GM06990 (cell line): ENCODE results near the gene ANKRD39.
A peak's percentile ranks its signal among the peaks of the same experiment; 100 is the strongest.
"Not testable (repeated sequence)": the region's sequence is repeated elsewhere in the genome, so short reads cannot be mapped to it uniquely, and the experiment has no call there.

Source experiments
- DNase-seq: peaks from one replicate; pipeline ENCODE4 v3.0.0-alpha.2; 2011; ENCODE audit not compliant: insufficient read length; ENCODE audit errors: extremely low read depth
- H3K27me3 ChIP-seq: replicated peaks from 2 replicates; pipeline ENCODE4 v1.6.0; 2011; ENCODE audit warnings: low read length; ENCODE audit not compliant: control insufficient read depth, insufficient read depth
- H3K36me3 ChIP-seq: 2 replicates; pipeline ENCODE4 v1.5.1; 2011; ENCODE audit warnings: low read length; ENCODE audit not compliant: control insufficient read depth, insufficient read depth
- H3K4me3 ChIP-seq: replicated peaks from 2 replicates; pipeline ENCODE4 v1.5.1; 2011; ENCODE audit warnings: low read depth, mild to moderate bottlenecking, control low read depth, low read length
- TF ChIP-seq, protein P1 (sequence below): IDR thresholded peaks from 2 replicates; pipeline ENCODE4 v1.5.1; 2011; ENCODE audit warnings: low read length, control low read depth, mild to moderate bottlenecking, inconsistent platforms; ENCODE audit not compliant: insufficient read depth, poor library complexity, severe bottlenecking

ANKRD39 gene

DNA sequence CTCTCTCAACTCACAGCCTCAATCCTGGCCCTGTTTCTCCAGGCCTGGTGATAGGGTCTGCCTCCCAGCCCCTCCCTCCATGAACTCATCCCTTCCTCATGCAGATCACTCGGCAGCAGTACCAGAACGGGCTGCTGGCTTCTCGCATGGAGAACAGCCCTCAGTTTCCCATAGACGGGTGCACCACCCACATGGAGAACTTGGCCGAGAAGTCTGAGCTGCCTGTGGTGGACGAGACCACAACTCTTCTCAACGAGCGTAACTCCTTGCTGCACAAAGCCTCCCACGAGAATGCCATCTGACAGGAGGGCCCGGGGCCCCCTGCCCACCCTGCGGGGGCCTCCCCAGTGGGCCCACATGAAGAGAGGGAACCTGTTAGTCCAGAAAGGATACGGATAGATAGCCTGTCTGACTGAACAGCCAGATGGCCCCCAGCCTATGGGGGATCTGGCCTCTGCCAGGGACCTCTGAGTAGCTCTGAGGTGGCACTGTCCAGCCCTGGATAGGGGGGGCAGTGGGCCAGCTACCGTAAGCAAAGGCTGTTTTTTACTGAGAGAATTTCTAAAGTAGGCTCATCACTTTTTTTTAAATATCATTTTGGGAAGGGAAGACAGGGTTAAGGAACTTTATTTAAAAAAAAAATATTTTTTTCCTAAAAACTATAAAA is 48.5 kb downstream of the ANKRD39 start:
- no peak for DNase-seq
- Histone ChIP-seq H3K27me3 (no peaks in the 10 kb centered on the region), H3K36me3 (peaks cover 5% of the 10 kb centered on the region), H3K4me3 (no peak overlapping the region)
- TF ChIP-seq, protein P1, sequence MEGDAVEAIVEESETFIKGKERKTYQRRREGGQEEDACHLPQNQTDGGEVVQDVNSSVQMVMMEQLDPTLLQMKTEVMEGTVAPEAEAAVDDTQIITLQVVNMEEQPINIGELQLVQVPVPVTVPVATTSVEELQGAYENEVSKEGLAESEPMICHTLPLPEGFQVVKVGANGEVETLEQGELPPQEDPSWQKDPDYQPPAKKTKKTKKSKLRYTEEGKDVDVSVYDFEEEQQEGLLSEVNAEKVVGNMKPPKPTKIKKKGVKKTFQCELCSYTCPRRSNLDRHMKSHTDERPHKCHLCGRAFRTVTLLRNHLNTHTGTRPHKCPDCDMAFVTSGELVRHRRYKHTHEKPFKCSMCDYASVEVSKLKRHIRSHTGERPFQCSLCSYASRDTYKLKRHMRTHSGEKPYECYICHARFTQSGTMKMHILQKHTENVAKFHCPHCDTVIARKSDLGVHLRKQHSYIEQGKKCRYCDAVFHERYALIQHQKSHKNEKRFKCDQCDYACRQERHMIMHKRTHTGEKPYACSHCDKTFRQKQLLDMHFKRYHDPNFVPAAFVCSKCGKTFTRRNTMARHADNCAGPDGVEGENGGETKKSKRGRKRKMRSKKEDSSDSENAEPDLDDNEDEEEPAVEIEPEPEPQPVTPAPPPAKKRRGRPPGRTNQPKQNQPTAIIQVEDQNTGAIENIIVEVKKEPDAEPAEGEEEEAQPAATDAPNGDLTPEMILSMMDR, result no peak

DNA sequence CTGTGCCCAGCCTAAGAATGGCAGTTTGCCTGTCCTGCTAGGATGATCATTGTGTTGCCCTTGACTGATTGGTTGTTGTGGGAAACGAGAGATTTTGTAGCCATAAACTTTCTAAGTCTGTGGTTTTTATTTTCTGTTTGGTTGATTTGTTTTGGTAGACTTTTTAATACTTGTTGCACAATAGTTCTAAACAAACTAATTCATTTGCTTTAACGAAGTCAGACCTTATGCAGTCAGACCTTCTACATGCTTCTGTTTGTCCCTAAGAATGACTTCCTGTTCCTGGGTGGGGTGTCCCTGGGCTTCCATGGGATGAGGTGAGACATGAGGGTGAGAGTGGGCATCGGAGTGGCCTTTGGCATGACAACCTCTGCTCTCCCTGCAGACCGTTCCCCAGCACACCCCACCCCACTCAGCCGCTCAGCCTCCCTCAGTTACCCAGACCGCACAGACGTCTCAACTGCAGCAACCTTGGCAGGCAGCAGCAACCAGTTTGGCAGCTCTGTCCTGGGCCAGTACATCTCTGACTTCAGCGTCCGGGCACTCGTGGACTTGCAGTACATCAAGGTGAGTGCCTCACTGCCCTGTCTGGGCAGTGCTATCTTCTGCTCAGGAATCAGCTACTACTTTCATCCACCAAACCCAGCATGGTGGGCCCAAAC is 49.5 kb downstream of the ANKRD39 start:
- TF ChIP-seq, protein P1, result no peak
- no peaks in the 10 kb centered on the region for H3K27me3 ChIP-seq
- H3K36me3 ChIP-seq, result peaks cover 5% of the 10 kb centered on the region
- no peak overlapping the region for H3K4me3 ChIP-seq
- DNase-seq, result no peak

DNA sequence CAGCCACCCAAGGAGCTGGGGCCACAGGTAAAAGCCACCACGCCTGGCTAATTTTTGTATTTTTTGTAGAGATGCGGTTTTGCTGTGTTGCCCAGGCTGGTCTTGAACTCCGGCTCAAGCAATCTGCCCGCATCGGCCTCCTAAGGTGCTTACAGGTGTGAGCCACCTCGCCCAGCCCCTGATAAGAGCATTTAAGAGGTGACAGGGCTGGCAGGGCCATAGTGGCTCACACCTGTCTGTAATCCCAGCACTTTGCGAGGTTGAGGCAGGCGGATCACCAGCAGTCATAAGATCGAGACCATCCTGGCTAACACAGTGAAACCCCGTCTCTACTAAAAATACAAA is 50.7 kb downstream of the ANKRD39 start:
- TF ChIP-seq, protein P1, result no peak
- Histone ChIP-seq H3K36me3 (peaks cover 5% of the 10 kb centered on the region), H3K27me3 (no peaks in the 10 kb centered on the region), H3K4me3 (no peak overlapping the region)
- no peak for DNase-seq

DNA sequence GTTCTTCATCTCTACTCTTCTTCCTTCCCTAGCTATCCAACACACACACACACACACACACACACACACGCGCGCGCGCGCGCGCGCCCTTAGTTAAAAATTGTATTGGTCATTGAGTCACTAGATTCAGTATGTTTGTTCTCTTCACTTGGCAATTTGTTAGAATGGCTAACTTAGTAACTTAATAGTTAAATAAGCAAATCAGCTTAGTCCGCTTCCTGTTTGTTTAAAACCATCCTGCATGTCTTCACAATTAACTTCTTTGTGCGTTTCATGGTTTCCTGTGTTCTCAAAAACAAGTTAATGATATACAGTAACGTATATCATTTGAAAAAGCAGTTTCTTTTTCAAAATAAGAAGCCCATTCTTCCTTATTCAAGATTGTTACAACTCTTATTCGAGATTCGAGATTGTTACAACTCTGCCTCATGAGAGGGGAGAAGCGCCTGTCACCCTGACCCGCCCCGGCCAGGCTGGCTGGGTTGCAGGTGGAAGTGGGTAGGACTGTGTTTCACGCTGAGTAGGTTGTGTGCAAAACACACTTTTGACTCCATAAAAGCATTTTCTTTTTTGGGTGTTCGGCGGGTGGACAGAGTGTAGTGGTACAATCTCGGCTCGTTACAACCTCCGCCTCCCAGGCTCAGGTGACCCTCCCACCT is 51.2 kb downstream of the ANKRD39 start:
- DNase-seq, result peak; percentile 37
- H3K4me3 ChIP-seq, result no peak overlapping the region
- no peaks in the 10 kb centered on the region for H3K27me3 ChIP-seq
- TF ChIP-seq, protein P1, result no peak
- H3K36me3 ChIP-seq, result peaks cover 5% of the 10 kb centered on the region

DNA sequence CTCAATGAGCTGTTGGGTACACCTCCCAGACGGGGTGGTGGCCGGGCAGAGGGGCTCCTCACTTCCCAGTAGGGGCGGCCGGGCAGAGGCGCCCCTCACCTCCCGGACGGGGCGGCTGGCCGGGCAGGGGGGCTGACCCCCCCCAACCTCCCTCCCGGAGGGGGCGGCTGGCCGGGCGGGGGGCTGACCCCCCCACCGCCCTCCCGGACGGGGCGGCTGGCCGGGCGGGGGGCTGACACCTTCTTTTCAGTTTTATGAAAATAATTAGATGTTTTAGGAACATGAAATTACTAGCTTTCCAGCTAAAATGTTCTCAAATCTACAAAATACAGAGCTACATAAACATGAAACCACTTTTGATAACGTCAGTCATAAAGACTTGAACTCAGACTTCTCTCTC is 51.9 kb downstream of the ANKRD39 start:
- DNase-seq, H3K4me3 ChIP-seq, H3K27me3 ChIP-seq, H3K36me3 ChIP-seq: not testable (repeated sequence)

DNA sequence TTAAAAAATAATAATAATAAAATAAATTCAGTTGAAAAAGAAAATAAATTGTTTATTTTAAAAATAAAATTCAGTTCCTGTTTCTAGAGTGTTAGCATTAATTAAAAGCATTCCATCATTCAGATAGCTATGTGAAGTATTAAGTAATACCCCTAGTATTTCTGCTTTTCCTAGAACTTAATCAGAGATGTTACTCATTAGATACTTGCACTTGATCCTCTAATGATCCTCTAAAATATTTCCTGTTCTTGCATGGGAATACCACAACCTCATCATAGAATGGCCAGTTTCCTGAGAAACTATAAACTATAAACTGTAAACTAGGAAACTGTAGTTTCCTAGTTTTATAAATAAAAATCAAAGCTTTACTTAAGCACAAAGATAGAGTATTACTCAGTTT is 52.8 kb downstream of the ANKRD39 start:
- Histone ChIP-seq H3K4me3 (no peak overlapping the region), H3K27me3 (no peaks in the 10 kb centered on the region), H3K36me3 (peaks cover 3% of the 10 kb centered on the region)
- no peak for DNase-seq
- TF ChIP-seq, protein P1, result no peak
